K562 (cell line): Measurements from ENCODE around the gene SLC35B4. TPM values are rescaled to one million over a fixed set of nuclear protein-coding genes. Genes with fewer than 3 reads are reported as not detected.

Source experiments
- ATAC-seq: fragments of 200-7000 bp; cut with Tn5 transposase; 3 replicates; pipeline ENCODE4 v1.9.1; 2020; ENCODE audit warnings: moderate library complexity
- BruUV-seq: library from RNA; stranded (reverse); fragments of 400-500 nt; replicated peaks from 2 replicates; lab custom pipeline; 2021; lab: Mats Ljungman, UMichigan
- CTCF ChIA-PET: fragments of 300-600 bp; formaldehyde crosslinking; extraction: SDS; loops from one replicate; lab custom pipeline; 2021; ENCODE audit warnings: low intra/inter-chr PET ratio; lab: Yijun Ruan, JAX
- POLR2A ChIA-PET: fragments of 300-600, 350-650 bp; sonication (Branson Sonifier 250); formaldehyde crosslinking; extraction: SDS; loops from one replicate; lab custom pipeline; 2021; ENCODE audit warnings: antibody characterized with exemption, inconsistent platforms; lab: Yijun Ruan, JAX
- DNase-seq, 4 experiments: peaks; one replicate each; pipeline versions ENCODE4 v3.0.0 to v3.0.0-alpha.2; 2011 to 2018; ENCODE audit warnings: low spot score in 3 of 4, mixed read lengths in 3 of 4; ENCODE audit errors: extremely low read depth in 1 of 4
- FAIRE-seq: peaks from 2 replicates; lab custom pipeline; 2011; peaks lifted over from hg19 to GRCh38; lab: Jason Lieb, UNC
- H2AFZ ChIP-seq: 2 replicates; pipeline ENCODE4 v1.6.0; 2011; ENCODE audit warnings: low read depth, low read length, control low read depth, inconsistent platforms
- H3K27ac ChIP-seq: fragments of 200-600 bp; 3 replicates; pipeline ENCODE4 v1.8.0; 2011; ENCODE audit warnings: low read depth, mild to moderate bottlenecking, control low read depth, inconsistent platforms, low read length, moderate library complexity, mixed read lengths; ENCODE audit errors: extremely low read depth
- H3K27me3 ChIP-seq, 2 experiments: fragments of 300-600 bp in 1 of 2; 2 replicates in 1 of 2; 3 replicates in 1 of 2; pipeline versions ENCODE4 v1.6.0 to v1.8.0; 2011; ENCODE audit warnings: inconsistent platforms in 2 of 2, low read length in 2 of 2, mild to moderate bottlenecking in 1 of 2, mixed read lengths in 1 of 2, moderate library complexity in 1 of 2; ENCODE audit not compliant: control insufficient read depth in 2 of 2, insufficient read depth in 2 of 2
- H3K36me3 ChIP-seq: fragments of 300-600 bp; 3 replicates; pipeline ENCODE4 v1.8.0; 2011; ENCODE audit warnings: mild to moderate bottlenecking, low read length, inconsistent platforms; ENCODE audit not compliant: control insufficient read depth, insufficient read depth
- H3K4me1 ChIP-seq, 2 experiments: fragments of 200-600 bp in 1 of 2; replicated peaks in 1 of 2; 2 replicates in 1 of 2; 3 replicates in 1 of 2; pipeline versions ENCODE4 v1.5.1 to v1.8.0; 2011; ENCODE audit warnings: inconsistent platforms in 2 of 2, low read length in 2 of 2, mild to moderate bottlenecking in 1 of 2, mixed read lengths in 1 of 2, moderate library complexity in 1 of 2; ENCODE audit not compliant: control insufficient read depth in 2 of 2, insufficient read depth in 2 of 2
- H3K4me2 ChIP-seq: 2 replicates; pipeline ENCODE4 v1.6.1; 2011; ENCODE audit warnings: low read length, control low read depth, inconsistent platforms, mixed read lengths; ENCODE audit not compliant: insufficient read depth
- H3K4me3 ChIP-seq: fragments of 200-600 bp; sonication (generic), shearing (Covaris generic); 2 replicates; pipeline ENCODE4 v1.5.1; 2016; ENCODE audit warnings: control low read depth, inconsistent platforms
- H3K79me2 ChIP-seq: fragments of 200-600 bp; 3 replicates; pipeline ENCODE4 v1.8.0; 2011; ENCODE audit warnings: low read length, inconsistent platforms; ENCODE audit not compliant: control insufficient read depth, insufficient read depth
- H3K9ac ChIP-seq, 2 experiments: 2 replicates each; pipeline versions ENCODE4 v1.6.0 to v1.6.1; 2011; ENCODE audit warnings: low read depth in 2 of 2, low read length in 2 of 2, control low read depth in 1 of 2, inconsistent platforms in 1 of 2, mild to moderate bottlenecking in 1 of 2, mixed read lengths in 1 of 2; ENCODE audit not compliant: insufficient read depth in 1 of 2
- H3K9me1 ChIP-seq: one replicate; pipeline ENCODE4 v1.6.0; 2011; ENCODE audit warnings: inconsistent platforms, mild to moderate bottlenecking, low read length, moderate library complexity; ENCODE audit not compliant: control insufficient read depth, insufficient read depth
- H3K9me3 ChIP-seq: replicated peaks from 2 replicates; pipeline ENCODE4 v1.5.1; 2011; ENCODE audit warnings: low read depth, low read length, inconsistent platforms; ENCODE audit not compliant: control insufficient read depth, insufficient read depth
- H4K20me1 ChIP-seq: replicated peaks from 2 replicates; pipeline ENCODE4 v1.6.1; 2011; ENCODE audit warnings: low read length, inconsistent platforms, mixed read lengths; ENCODE audit not compliant: control insufficient read depth, insufficient read depth
- CEBPB ChIP-seq: fragments of 450-650 bp; IDR thresholded peaks from 2 replicates; pipeline ENCODE4 v1.6.1; 2016; ENCODE audit warnings: missing genetic modification characterization, missing compliant biosample characterization
- CEBPG ChIP-seq, 3 experiments: fragments of 200-800 bp in 1 of 3; sonication (Bioruptor generic) in 1 of 3; sonication (generic) in 1 of 3; formaldehyde crosslinking in 1 of 3; IDR thresholded peaks in 2 of 3; conservative IDR thresholded peaks in 1 of 3; 2 replicates each; pipeline versions ENCODE4 v1.6.1 to v1.8.0; 2016 to 2022; ENCODE audit warnings: missing compliant biosample characterization in 2 of 3, missing genetic modification characterization in 2 of 3, mild to moderate bottlenecking in 1 of 3, missing genetic modification reagents in 1 of 3
- CHD2 ChIP-seq: IDR thresholded peaks from 2 replicates; pipeline ENCODE4 v1.6.1; 2011; ENCODE audit warnings: low read depth, low read length
- ILK ChIP-seq: fragments of 450-650 bp; IDR thresholded peaks from 2 replicates; pipeline ENCODE4 v1.6.1; 2016; ENCODE audit warnings: missing genetic modification characterization, low read depth, mild to moderate bottlenecking, missing compliant biosample characterization, moderate library complexity, borderline replicate concordance
- POLR2A ChIP-seq: fragments of 450-650 bp; conservative IDR thresholded peaks from 2 replicates; pipeline ENCODE4 v1.6.1; 2016
- THRAP3 ChIP-seq: fragments of 450-650 bp; IDR thresholded peaks from 2 replicates; pipeline ENCODE4 v1.6.1; 2016; ENCODE audit warnings: mild to moderate bottlenecking, inconsistent platforms, borderline replicate concordance
- ZNF124 ChIP-seq: sonication (generic); formaldehyde crosslinking; IDR thresholded peaks from 2 replicates; pipeline ENCODE4 v1.8.1; 2022; ENCODE audit warnings: missing genetic modification reagents
- WGBS: fragments of 100-300 bp; shearing (Covaris generic); methylation state at CpG from one replicate; pipeline ENCODE4 v1.1.6; 2016; ENCODE audit warnings: low coverage, mixed read lengths; ENCODE audit not compliant: insufficient coverage; ENCODE audit errors: missing lambda C conversion rate; 5-methylcytosine and 5-hydroxymethylcytosine counted together
- in situ Hi-C: fragments of 300-500 bp; cut with MboI; formaldehyde crosslinking; loops from 4 replicates; pipeline ENCODE4 v1.15.0; 2018; ENCODE audit warnings: inconsistent platforms, mixed read lengths
- intact Hi-C: fragments of 100-400 bp; cut with micrococcal nuclease; formaldehyde crosslinking; loops from 2 replicates; pipeline ENCODE4 v1.14.2; 2022
- polyA plus RNA-seq, 8 experiments: library from polyadenylated mRNA; depleted of rRNA in 4 of 8; stranded (reverse) in 5 of 8; unstranded in 3 of 8; fragments of >200 nt; fragmentation: Nextera tagmentation in 2 of 8; fragmentation: Illumina TruSeq in 1 of 8; extraction: Ambion mirVana in 2 of 8; extraction: Trizol in 1 of 8; gene quantifications; 2 replicates each; pipeline versions ENCODE4 v1.2.1 to v1.2.3, GENCODE V29; 2011 to 2014; ENCODE audit warnings: inconsistent platforms in 1 of 8, missing spikeins in 1 of 8
- total RNA-seq, 7 experiments: library from RNA; depleted of rRNA in 6 of 7; stranded (reverse); fragments of >200 nt in 6 of 7; fragmentation: Illumina TruSeq in 2 of 7; extraction: Trizol in 2 of 7; gene quantifications; 2 replicates each; pipeline versions ENCODE4 v1.2.1 to v1.2.3, GENCODE V29; 2011 to 2021; ENCODE audit warnings: low replicate concordance in 1 of 7
- TF ChIP-seq, protein P1 (sequence below), 2 experiments: fragments of 450-650 bp in 1 of 2; sonication (generic) in 1 of 2; formaldehyde crosslinking in 1 of 2; IDR thresholded peaks in 1 of 2; conservative IDR thresholded peaks in 1 of 2; 2 replicates each; pipeline versions ENCODE4 v1.6.1 to v1.8.1; 2016 to 2023; ENCODE audit warnings: mild to moderate bottlenecking in 2 of 2, moderate library complexity in 2 of 2, inconsistent platforms in 1 of 2, missing genetic modification reagents in 1 of 2

The SLC35B4 gene
- total and polyA plus RNA-seq, 9 of the 15 experiments (the other 6 are each of a cell fraction or from before 2014, with no cell fraction given) = 6.1 to 34.9 (median 17.6) TPM

GRCh38 chr7:134287916-134288659 is 28.6 kb downstream of the SLC35B4 start:
- DNase-seq (no peak), FAIRE-seq (no peak), ATAC-seq (peak; percentile 45)
- H3K4me1 ChIP-seq = peaks cover 0 to 15% of the 10 kb centered on the region in 2 experiments; a peak in 2 of 5 replicates
- no TSS peak for BruUV-seq
- H2AFZ ChIP-seq = no peak overlapping the region
- 52% methylated on average over 12 of the region's 12 CpGs for WGBS
- intact Hi-C loops (no loop called here), in situ Hi-C loops (no loop called here)
- no peak overlapping the region for H3K4me2 ChIP-seq
- H3K27me3 ChIP-seq = no peaks in the 10 kb centered on the region
- no peaks in the 10 kb centered on the region for H3K79me2 ChIP-seq
- H3K36me3 ChIP-seq = no peaks in the 10 kb centered on the region
- H3K9me1 ChIP-seq = no peaks in the 10 kb centered on the region
- H4K20me1 ChIP-seq = no peaks in the 10 kb centered on the region
- ChIA-PET CTCF (no interaction called here), POLR2A (interaction anchor here (2.0 kb wide), 1 partner anchor 11 kb away, joined by 5 read pairs; no protein-coding TSS in a partner anchor)
- H3K9me3 ChIP-seq = no peaks in the 10 kb centered on the region
- no peak overlapping the region for H3K9ac ChIP-seq
- no peak overlapping the region for H3K27ac ChIP-seq
- TF ChIP-seq POLR2A = 0 out of 2 replicates have a peak, but pooled peaks have one; percentile 18
- peak; percentile 14; the same call in 1 of the 2 replicates for TF ChIP-seq CEBPB (tag)
- TF ChIP-seq ILK (tag) = no peak
- TF ChIP-seq ZNF124 = no peak
- TF ChIP-seq, protein P1, sequence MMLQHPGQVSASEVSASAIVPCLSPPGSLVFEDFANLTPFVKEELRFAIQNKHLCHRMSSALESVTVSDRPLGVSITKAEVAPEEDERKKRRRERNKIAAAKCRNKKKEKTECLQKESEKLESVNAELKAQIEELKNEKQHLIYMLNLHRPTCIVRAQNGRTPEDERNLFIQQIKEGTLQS (IDR thresholded peaks at IDR 0.05) = peak; percentile 61
- TF ChIP-seq, protein P1 (CRISPR knock-in tag; conservative IDR thresholded peaks at IDR 0.05) = no peak
- TF ChIP-seq THRAP3 = no peak
- peak; percentile 60; the same call in 1 of the 2 replicates for TF ChIP-seq CEBPG (CRISPR knock-in tag; IDR thresholded peaks at IDR 0.05)
- peak; percentile 54 to 68; a peak in 3 of 4 replicates for TF ChIP-seq CEBPG (tag; conservative IDR thresholded peaks at IDR 0.05 in 1 of 2, IDR thresholded peaks at IDR 0.05 in 1 of 2)
- peak; percentile 48; the same call in 1 of the 2 replicates for TF ChIP-seq CHD2
- no peak overlapping the region for H3K4me3 ChIP-seq
